Measurements from ENCODE around the gene BOC.

Gene BOC

GRCh38 chr3:113234028-113234427, 22.7 kb downstream of the BOC start:
- no peaks in the 10 kb centered on the region for H3K4me1 ChIP-seq (ENCODE audit: control insufficient read depth in 2 of 2, insufficient read depth in 2 of 2, low read length in 2 of 2)
- no peaks in the 10 kb centered on the region for H3K9me3 ChIP-seq (ENCODE audit: control insufficient read depth in 2 of 2, low read length in 2 of 2)
- H3K27me3 ChIP-seq (ENCODE audit: control insufficient read depth in 2 of 2, insufficient read depth in 2 of 2, low read length in 2 of 2): no peaks in the 10 kb centered on the region
- H3K9ac ChIP-seq (ENCODE audit: low read depth in 1 of 2, low read length in 2 of 2): no peak overlapping the region
- H3K4me3 ChIP-seq (ENCODE audit: low read length in 2 of 2): no peak overlapping the region
- H3K27ac ChIP-seq (ENCODE audit: low read depth in 2 of 2, low read length in 2 of 2): no peak overlapping the region
- H3K36me3 ChIP-seq (ENCODE audit: control insufficient read depth in 2 of 2, insufficient read depth in 2 of 2, low read length in 2 of 2): no peaks in the 10 kb centered on the region

- Histone ChIP-seq H3K4me3 (ENCODE audit: low read length in 2 of 2) (no peak overlapping the region), H3K27me3 (ENCODE audit: control insufficient read depth in 2 of 2, insufficient read depth in 2 of 2, low read length in 2 of 2) (no peaks in the 10 kb centered on the region), H3K36me3 (ENCODE audit: control insufficient read depth in 2 of 2, insufficient read depth in 2 of 2, low read length in 2 of 2) (no peaks in the 10 kb centered on the region), H3K27ac (ENCODE audit: low read depth in 2 of 2, low read length in 2 of 2) (no peak overlapping the region), H3K9ac (ENCODE audit: low read depth in 1 of 2, low read length in 2 of 2) (no peak overlapping the region), H3K4me1 (ENCODE audit: control insufficient read depth in 2 of 2, insufficient read depth in 2 of 2, low read length in 2 of 2) (no peaks in the 10 kb centered on the region), H3K9me3 (ENCODE audit: control insufficient read depth in 2 of 2, low read length in 2 of 2) (no peaks in the 10 kb centered on the region)
These were observed 23.4 kb downstream of the BOC start for GRCh38 chr3:113234688-113235260.

GRCh38 chr3:113238503-113238902, 27.1 kb downstream of the BOC start:
- no peaks in the 10 kb centered on the region for H3K36me3 ChIP-seq (ENCODE audit: control insufficient read depth in 2 of 2, insufficient read depth in 2 of 2, low read length in 2 of 2)

GRCh38 chr3:113240841-113241240, 29.5 kb downstream of the BOC start:
- Histone ChIP-seq H3K27ac (ENCODE audit: low read depth in 2 of 2, low read length in 2 of 2) (no peak overlapping the region), H3K9ac (ENCODE audit: low read depth in 1 of 2, low read length in 2 of 2) (no peak overlapping the region), H3K4me1 (ENCODE audit: control insufficient read depth in 2 of 2, insufficient read depth in 2 of 2, low read length in 2 of 2) (no peaks in the 10 kb centered on the region)

More at GRCh38 chr3:113238503-113238902, 27.1 kb downstream of the BOC start:
- Histone ChIP-seq H3K9ac (ENCODE audit: low read depth in 1 of 2, low read length in 2 of 2) (no peak overlapping the region), H3K9me3 (ENCODE audit: control insufficient read depth in 2 of 2, low read length in 2 of 2) (no peaks in the 10 kb centered on the region), H3K4me3 (ENCODE audit: low read length in 2 of 2) (no peak overlapping the region), H3K4me1 (ENCODE audit: control insufficient read depth in 2 of 2, insufficient read depth in 2 of 2, low read length in 2 of 2) (no peaks in the 10 kb centered on the region), H3K27ac (ENCODE audit: low read depth in 2 of 2, low read length in 2 of 2) (no peak overlapping the region), H3K27me3 (ENCODE audit: control insufficient read depth in 2 of 2, insufficient read depth in 2 of 2, low read length in 2 of 2) (no peaks in the 10 kb centered on the region)

GRCh38 chr3:113241292-113242095, 30.1 kb downstream of the BOC start:
- no peak overlapping the region for H3K4me3 ChIP-seq (ENCODE audit: low read length in 2 of 2)
- no peak overlapping the region for H3K27ac ChIP-seq (ENCODE audit: low read depth in 2 of 2, low read length in 2 of 2)
- H3K36me3 ChIP-seq (ENCODE audit: control insufficient read depth in 2 of 2, insufficient read depth in 2 of 2, low read length in 2 of 2): no peaks in the 10 kb centered on the region
- H3K4me1 ChIP-seq (ENCODE audit: control insufficient read depth in 2 of 2, insufficient read depth in 2 of 2, low read length in 2 of 2): no peaks in the 10 kb centered on the region
- H3K9ac ChIP-seq (ENCODE audit: low read depth in 1 of 2, low read length in 2 of 2): no peak overlapping the region
- H3K27me3 ChIP-seq (ENCODE audit: control insufficient read depth in 2 of 2, insufficient read depth in 2 of 2, low read length in 2 of 2): no peaks in the 10 kb centered on the region
- no peaks in the 10 kb centered on the region for H3K9me3 ChIP-seq (ENCODE audit: control insufficient read depth in 2 of 2, low read length in 2 of 2)

More at GRCh38 chr3:113240841-113241240, 29.5 kb downstream of the BOC start:
- no peaks in the 10 kb centered on the region for H3K36me3 ChIP-seq (ENCODE audit: control insufficient read depth in 2 of 2, insufficient read depth in 2 of 2, low read length in 2 of 2)
- no peaks in the 10 kb centered on the region for H3K9me3 ChIP-seq (ENCODE audit: control insufficient read depth in 2 of 2, low read length in 2 of 2)
- no peaks in the 10 kb centered on the region for H3K27me3 ChIP-seq (ENCODE audit: control insufficient read depth in 2 of 2, insufficient read depth in 2 of 2, low read length in 2 of 2)
- no peak overlapping the region for H3K4me3 ChIP-seq (ENCODE audit: low read length in 2 of 2)

- no peaks in the 10 kb centered on the region for H3K36me3 ChIP-seq (ENCODE audit: control insufficient read depth in 2 of 2, insufficient read depth in 2 of 2, low read length in 2 of 2)
- H3K27me3 ChIP-seq (ENCODE audit: control insufficient read depth in 2 of 2, insufficient read depth in 2 of 2, low read length in 2 of 2): no peaks in the 10 kb centered on the region
- H3K4me3 ChIP-seq (ENCODE audit: low read length in 2 of 2): no peak overlapping the region
- peaks cover 0 to 5% of the 10 kb centered on the region in 2 donors for H3K4me1 ChIP-seq (ENCODE audit: control insufficient read depth in 2 of 2, insufficient read depth in 2 of 2, low read length in 2 of 2)
- H3K9ac ChIP-seq (ENCODE audit: low read depth in 1 of 2, low read length in 2 of 2): no peak overlapping the region
- no peaks in the 10 kb centered on the region for H3K9me3 ChIP-seq (ENCODE audit: control insufficient read depth in 2 of 2, low read length in 2 of 2)
- no peak overlapping the region for H3K27ac ChIP-seq (ENCODE audit: low read depth in 2 of 2, low read length in 2 of 2)
These were observed 30.8 kb downstream of the BOC start for GRCh38 chr3:113242096-113242581.

GRCh38 chr3:113243071-113243470, 31.7 kb downstream of the BOC start:
- Histone ChIP-seq H3K27ac (ENCODE audit: low read depth in 2 of 2, low read length in 2 of 2) (no peak overlapping the region), H3K4me1 (ENCODE audit: control insufficient read depth in 2 of 2, insufficient read depth in 2 of 2, low read length in 2 of 2) (peaks cover 0 to 5% of the 10 kb centered on the region in 2 donors), H3K9me3 (ENCODE audit: control insufficient read depth in 2 of 2, low read length in 2 of 2) (no peaks in the 10 kb centered on the region), H3K36me3 (ENCODE audit: control insufficient read depth in 2 of 2, insufficient read depth in 2 of 2, low read length in 2 of 2) (no peaks in the 10 kb centered on the region), H3K4me3 (ENCODE audit: low read length in 2 of 2) (no peak overlapping the region), H3K27me3 (ENCODE audit: control insufficient read depth in 2 of 2, insufficient read depth in 2 of 2, low read length in 2 of 2) (no peaks in the 10 kb centered on the region), H3K9ac (ENCODE audit: low read depth in 1 of 2, low read length in 2 of 2) (no peak overlapping the region)

- Histone ChIP-seq H3K27me3 (ENCODE audit: control insufficient read depth in 2 of 2, insufficient read depth in 2 of 2, low read length in 2 of 2) (no peaks in the 10 kb centered on the region), H3K27ac (ENCODE audit: low read depth in 2 of 2, low read length in 2 of 2) (no peak overlapping the region), H3K36me3 (ENCODE audit: control insufficient read depth in 2 of 2, insufficient read depth in 2 of 2, low read length in 2 of 2) (no peaks in the 10 kb centered on the region), H3K4me3 (ENCODE audit: low read length in 2 of 2) (no peak overlapping the region), H3K9ac (ENCODE audit: low read depth in 1 of 2, low read length in 2 of 2) (no peak overlapping the region), H3K9me3 (ENCODE audit: control insufficient read depth in 2 of 2, low read length in 2 of 2) (no peaks in the 10 kb centered on the region), H3K4me1 (ENCODE audit: control insufficient read depth in 2 of 2, insufficient read depth in 2 of 2, low read length in 2 of 2) (peaks cover 0 to 5% of the 10 kb centered on the region in 2 donors)
These were observed 32.5 kb downstream of the BOC start for GRCh38 chr3:113243846-113244245.

- H3K36me3 ChIP-seq (ENCODE audit: control insufficient read depth in 2 of 2, insufficient read depth in 2 of 2, low read length in 2 of 2): no peaks in the 10 kb centered on the region
- H3K9ac ChIP-seq (ENCODE audit: low read depth in 1 of 2, low read length in 2 of 2): no peak overlapping the region
- peak overlapping the region; percentile 3 to 20 for H3K27ac ChIP-seq (ENCODE audit: low read depth in 2 of 2, low read length in 2 of 2)
- H3K4me1 ChIP-seq (ENCODE audit: control insufficient read depth in 2 of 2, insufficient read depth in 2 of 2, low read length in 2 of 2): peaks cover 0 to 5% of the 10 kb centered on the region in 2 donors
- no peaks in the 10 kb centered on the region for H3K27me3 ChIP-seq (ENCODE audit: control insufficient read depth in 2 of 2, insufficient read depth in 2 of 2, low read length in 2 of 2)
- no peaks in the 10 kb centered on the region for H3K9me3 ChIP-seq (ENCODE audit: control insufficient read depth in 2 of 2, low read length in 2 of 2)
- no peak overlapping the region for H3K4me3 ChIP-seq (ENCODE audit: low read length in 2 of 2)
These were observed 34.4 kb downstream of the BOC start for GRCh38 chr3:113245761-113246161.

GRCh38 chr3:113247068-113247467, 35.7 kb downstream of the BOC start:
- Histone ChIP-seq H3K27ac (ENCODE audit: low read depth in 2 of 2, low read length in 2 of 2) (peak overlapping the region in 1 of 2 donors; percentile 15), H3K9ac (ENCODE audit: low read depth in 1 of 2, low read length in 2 of 2) (no peak overlapping the region), H3K36me3 (ENCODE audit: control insufficient read depth in 2 of 2, insufficient read depth in 2 of 2, low read length in 2 of 2) (no peaks in the 10 kb centered on the region), H3K4me3 (ENCODE audit: low read length in 2 of 2) (no peak overlapping the region), H3K27me3 (ENCODE audit: control insufficient read depth in 2 of 2, insufficient read depth in 2 of 2, low read length in 2 of 2) (no peaks in the 10 kb centered on the region), H3K4me1 (ENCODE audit: control insufficient read depth in 2 of 2, insufficient read depth in 2 of 2, low read length in 2 of 2) (peaks cover 0 to 5% of the 10 kb centered on the region in 2 donors), H3K9me3 (ENCODE audit: control insufficient read depth in 2 of 2, low read length in 2 of 2) (no peaks in the 10 kb centered on the region)

Data from mucosa of rectum (tissue), 2 donors.